NCI-H345 treated with DMSO at 0.1 percent for 48 hours (cell line): ENCODE data around the gene RALGPS2.
"Not testable (repeated sequence)": the region's sequence is repeated elsewhere in the genome, so short reads cannot be mapped to it uniquely, and the experiment has no call there.

Experiments
- DNase-seq: peaks from one replicate; lab custom pipeline; 2025; ENCODE audit not compliant: unreplicated experiment; lab: John Stamatoyannopoulos, UW

Gene RALGPS2

GRCh38 chr1:178724376-178724727, 692 bp upstream of the RALGPS2 start:
- no peak for DNase-seq

GRCh38 chr1:178725466-178726086, 532 bp downstream of the RALGPS2 start:
- no peak for DNase-seq

- peak; percentile 89 for DNase-seq
These were observed 1.1 kb downstream of the RALGPS2 start for GRCh38 chr1:178726087-178726517.

- no peak for DNase-seq
These were observed 1.5 kb downstream of the RALGPS2 start for GRCh38 chr1:178726545-178726944.

GRCh38 chr1:178727014-178727895, 2.2 kb downstream of the RALGPS2 start:
- no peak for DNase-seq

- DNase-seq, result no peak
These were observed 8.9 kb downstream of the RALGPS2 start for GRCh38 chr1:178733972-178734371.

- DNase-seq, result no peak
These were observed 13.7 kb downstream of the RALGPS2 start for GRCh38 chr1:178738780-178739179.

GRCh38 chr1:178739285-178740045, 14.4 kb downstream of the RALGPS2 start:
- no peak for DNase-seq

- DNase-seq, result no peak
These were observed 15.4 kb downstream of the RALGPS2 start for GRCh38 chr1:178740491-178740890.

GRCh38 chr1:178740924-178741323, 15.9 kb downstream of the RALGPS2 start:
- DNase-seq, result no peak

GRCh38 chr1:178743801-178744200, 18.8 kb downstream of the RALGPS2 start:
- DNase-seq, result no peak

GRCh38 chr1:178745260-178745659, 20.2 kb downstream of the RALGPS2 start:
- no peak for DNase-seq

- DNase-seq, result no peak
These were observed 21.3 kb downstream of the RALGPS2 start for GRCh38 chr1:178746345-178746744.

GRCh38 chr1:178747361-178747760, 22.3 kb downstream of the RALGPS2 start:
- DNase-seq, result not testable (repeated sequence)

- DNase-seq, result no peak
These were observed 24.6 kb downstream of the RALGPS2 start for GRCh38 chr1:178749581-178750166.

GRCh38 chr1:178751046-178751445, 26.0 kb downstream of the RALGPS2 start:
- DNase-seq, result no peak

GRCh38 chr1:178752891-178753290, 27.8 kb downstream of the RALGPS2 start:
- no peak for DNase-seq

GRCh38 chr1:178754655-178755256, 29.7 kb downstream of the RALGPS2 start:
- DNase-seq, result not testable (repeated sequence)

GRCh38 chr1:178768423-178768822, 43.4 kb downstream of the RALGPS2 start:
- no peak for DNase-seq

GRCh38 chr1:178772952-178773351, 47.9 kb downstream of the RALGPS2 start:
- DNase-seq, result no peak

- no peak for DNase-seq
These were observed 49.2 kb downstream of the RALGPS2 start for GRCh38 chr1:178774263-178774662.
